ENCODE results near the gene MTCP1.
A peak's percentile ranks its signal among the peaks of the same experiment; 100 is the strongest.

Gene MTCP1, protein sequence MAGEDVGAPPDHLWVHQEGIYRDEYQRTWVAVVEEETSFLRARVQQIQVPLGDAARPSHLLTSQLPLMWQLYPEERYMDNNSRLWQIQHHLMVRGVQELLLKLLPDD

DNA sequence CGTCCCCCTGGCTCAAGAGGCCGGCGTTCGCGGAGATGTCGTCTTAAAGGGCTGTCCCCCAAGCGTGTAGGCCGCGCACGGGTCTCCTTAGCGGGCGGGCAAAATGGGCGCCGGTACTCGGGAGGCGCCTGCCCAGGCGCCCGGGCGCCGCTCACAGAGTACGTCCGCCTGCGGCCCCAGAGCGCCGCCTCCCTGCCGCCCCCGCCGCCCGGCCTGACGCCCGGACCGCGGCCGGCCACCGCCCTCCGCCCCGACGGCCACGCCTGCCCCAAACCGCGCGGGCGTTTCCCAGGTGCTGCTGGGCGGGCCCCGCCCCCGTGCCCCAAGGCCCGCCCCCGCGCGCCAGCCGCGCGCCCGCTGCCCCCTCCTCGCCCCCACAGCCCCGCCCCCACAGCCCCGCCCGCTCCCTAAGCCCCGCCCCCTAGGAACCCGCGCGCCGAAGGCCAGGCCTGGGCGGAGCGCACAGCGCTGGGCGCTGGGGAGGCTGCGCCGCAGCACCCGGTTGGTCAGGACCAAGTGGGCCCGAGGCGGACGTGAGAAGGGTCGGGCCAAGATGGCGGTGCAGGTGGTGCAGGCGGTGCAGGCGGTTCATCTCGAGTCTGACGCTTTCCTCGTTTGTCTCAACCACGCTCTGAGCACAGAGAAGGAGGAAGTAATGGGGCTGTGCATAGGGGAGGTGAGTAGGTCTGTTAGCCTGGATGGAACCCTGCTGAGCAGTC is at the start of gene MTCP1, which contains the start of the genes BRCC3 and CMC4:
MTCP1 (minus strand) TSS at position 162 of the 719 bp plus-strand sequence. CDS start 5,126 bp downstream, outside the sequence.
BRCC3 (plus strand) TSS at position 534 of the 719 bp plus-strand sequence; CDS start at position 554, 20 bp downstream.
CMC4 (minus strand) TSS at position 162 of the 719 bp plus-strand sequence. CDS start 7,113 bp downstream, outside the sequence.
- peak; percentile 74 for DNase-seq

GRCh38 chrX:155115174-155115819 is 44.4 kb upstream of the MTCP1 start:
- DNase-seq = no peak

DNA sequence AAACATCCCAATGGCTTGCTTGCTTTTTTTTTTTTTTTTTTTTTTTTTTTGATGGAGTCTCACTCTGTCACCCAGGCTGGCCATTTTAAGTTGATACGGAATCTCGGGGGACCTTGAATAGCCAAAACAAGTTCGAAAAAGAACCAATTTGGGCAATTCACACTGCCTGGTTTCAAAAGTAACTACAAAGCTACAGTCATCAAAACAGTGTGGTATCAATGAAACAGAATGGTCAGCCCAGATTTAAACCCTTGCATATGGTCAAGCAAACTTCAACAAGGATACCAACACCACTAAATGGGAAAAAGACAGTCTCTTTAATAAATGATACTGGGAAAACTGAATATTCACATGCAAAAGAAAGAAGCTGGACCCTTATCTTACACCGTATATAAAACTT is 42.2 kb upstream of the MTCP1 start:
- DNase-seq = no peak

GRCh38 chrX:155112171-155112570 is 41.2 kb upstream of the MTCP1 start:
- DNase-seq = no peak

GRCh38 chrX:155108427-155108826 is 37.5 kb upstream of the MTCP1 start:
- no peak for DNase-seq

DNA sequence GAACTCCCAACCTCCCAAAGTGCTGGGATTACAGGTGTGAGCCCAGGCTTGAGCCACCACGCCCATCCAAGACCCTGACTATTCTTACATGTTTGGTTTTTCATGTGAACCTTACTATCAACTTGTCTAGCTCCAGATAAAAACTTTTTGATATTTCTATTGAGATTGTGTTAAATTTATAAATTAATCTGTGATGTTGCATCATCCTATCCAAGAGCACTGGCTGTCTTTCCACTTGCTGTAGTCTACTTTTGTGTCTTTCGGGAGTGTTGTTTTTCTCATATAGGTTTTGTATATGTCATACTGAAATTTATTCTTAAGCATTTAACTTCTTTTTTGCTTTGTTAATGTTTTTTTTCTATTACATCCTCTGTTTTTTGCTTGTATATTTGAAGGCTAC is 35.0 kb upstream of the MTCP1 start:
- DNase-seq = no peak

- no peak for DNase-seq
Observed at GRCh38 chrX:155094468-155095061, 23.6 kb upstream of the MTCP1 start.

DNA sequence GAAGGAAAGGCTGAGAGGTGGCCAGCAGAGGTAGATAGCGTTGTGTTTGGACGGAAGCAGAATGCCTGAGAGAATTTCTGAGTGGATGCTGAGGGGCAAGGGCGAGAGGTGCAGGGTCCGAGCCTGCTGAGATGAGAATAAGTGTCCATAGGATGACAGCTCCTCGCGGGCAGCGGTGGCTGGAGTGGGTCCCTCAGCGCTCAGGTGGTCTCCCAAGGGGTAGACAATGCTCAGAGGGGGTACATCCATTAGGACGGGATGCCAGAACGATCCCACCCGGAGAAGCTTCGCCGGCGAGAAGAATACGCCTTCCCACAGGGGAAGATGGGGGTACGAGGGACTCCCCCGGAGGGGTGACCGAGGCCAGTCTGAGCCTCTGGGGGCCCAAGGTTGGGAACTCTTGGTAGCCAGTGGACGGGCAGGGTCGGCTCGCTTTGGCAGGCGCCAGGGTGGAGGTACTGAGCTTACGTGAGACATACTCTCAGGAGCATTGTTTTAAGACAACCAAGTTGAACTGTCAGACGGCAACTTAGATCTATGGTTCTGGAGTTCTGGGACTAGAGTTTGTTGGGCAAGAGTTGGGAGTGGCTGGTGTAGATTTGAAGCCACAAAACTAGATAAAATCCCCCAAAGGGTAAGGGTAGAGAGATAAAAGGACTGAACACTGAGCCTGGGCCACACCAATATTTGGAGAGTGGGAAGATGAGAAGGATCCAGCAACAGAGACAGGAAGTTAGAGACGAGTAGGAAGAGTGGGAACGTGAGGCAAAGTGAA is 16.2 kb upstream of the MTCP1 start:
- DNase-seq = no peak

DNA sequence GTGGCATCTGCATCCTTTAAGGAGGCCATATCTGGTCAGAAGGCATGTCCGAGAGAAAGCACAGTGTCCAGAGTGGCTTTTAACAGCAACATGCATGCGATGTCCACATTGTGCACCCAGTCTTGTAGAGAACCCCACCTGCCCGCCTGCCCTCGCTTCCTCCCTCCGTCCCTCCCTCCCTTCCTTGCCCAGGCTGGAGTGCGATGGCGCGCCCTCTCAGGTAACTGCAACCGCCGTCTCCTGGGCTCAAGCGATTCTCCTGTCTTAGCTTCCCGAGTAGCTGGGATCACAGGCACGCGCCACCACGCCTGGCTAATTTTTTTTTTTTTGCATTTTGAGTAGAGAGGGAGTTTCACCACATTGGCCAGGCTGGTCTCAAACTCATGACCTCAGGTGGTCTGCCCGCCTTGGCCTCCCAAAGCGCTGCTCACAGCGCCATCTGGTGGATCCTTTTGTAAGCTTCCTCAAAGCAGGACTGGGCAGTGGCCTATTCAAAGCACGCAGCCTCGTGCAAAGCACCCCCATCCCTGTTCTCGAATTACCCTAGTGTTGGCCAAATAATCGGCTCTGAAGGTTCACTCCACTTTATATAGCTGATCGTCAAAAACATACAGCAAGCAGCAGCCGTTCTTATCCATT is 15.4 kb upstream of the MTCP1 start:
- peak; percentile 11 for DNase-seq

- DNase-seq = no peak
Observed at GRCh38 chrX:155071694-155072280, 851 bp upstream of the MTCP1 start.

DNA sequence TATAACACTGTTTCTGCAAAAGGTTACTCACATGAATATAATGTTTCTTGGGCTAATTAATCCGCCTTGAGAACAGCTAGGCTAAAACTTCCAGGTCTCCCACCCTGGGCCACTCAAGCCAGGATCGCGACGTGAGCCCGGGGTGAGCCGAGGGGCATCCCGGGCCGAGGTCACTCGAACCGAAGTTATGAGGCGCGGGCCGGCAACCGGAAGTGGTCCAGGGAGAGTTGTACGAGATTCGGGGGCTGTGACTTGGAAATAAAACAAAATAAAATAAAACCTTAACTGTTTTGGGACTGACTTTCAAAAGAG is 317 bp downstream of the MTCP1 start:
- no peak for DNase-seq

GRCh38 chrX:155070038-155070437 is 898 bp downstream of the MTCP1 start:
- DNase-seq = no peak

GRCh38 chrX:155069414-155069813 is 1.5 kb downstream of the MTCP1 start:
- no peak for DNase-seq

DNA sequence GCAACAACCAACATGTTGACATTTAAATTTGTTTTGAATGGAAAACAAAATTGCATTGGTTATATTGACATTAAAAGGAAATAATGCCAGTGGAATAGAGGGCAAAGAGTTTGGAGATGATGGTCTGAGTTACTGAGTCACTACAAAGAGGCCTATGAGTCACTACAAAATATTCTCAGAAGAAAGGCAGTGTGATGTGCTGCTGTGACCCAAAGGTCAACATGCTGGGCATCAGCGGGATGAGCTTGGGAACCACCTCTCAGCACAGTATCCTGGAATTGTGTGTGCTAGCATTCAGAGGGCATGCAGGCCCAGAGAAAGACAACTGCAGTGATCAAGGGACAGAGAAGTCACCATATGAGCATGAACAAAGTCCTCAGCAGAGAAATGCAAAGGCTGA is 2.8 kb downstream of the MTCP1 start:
- no peak for DNase-seq

DNA sequence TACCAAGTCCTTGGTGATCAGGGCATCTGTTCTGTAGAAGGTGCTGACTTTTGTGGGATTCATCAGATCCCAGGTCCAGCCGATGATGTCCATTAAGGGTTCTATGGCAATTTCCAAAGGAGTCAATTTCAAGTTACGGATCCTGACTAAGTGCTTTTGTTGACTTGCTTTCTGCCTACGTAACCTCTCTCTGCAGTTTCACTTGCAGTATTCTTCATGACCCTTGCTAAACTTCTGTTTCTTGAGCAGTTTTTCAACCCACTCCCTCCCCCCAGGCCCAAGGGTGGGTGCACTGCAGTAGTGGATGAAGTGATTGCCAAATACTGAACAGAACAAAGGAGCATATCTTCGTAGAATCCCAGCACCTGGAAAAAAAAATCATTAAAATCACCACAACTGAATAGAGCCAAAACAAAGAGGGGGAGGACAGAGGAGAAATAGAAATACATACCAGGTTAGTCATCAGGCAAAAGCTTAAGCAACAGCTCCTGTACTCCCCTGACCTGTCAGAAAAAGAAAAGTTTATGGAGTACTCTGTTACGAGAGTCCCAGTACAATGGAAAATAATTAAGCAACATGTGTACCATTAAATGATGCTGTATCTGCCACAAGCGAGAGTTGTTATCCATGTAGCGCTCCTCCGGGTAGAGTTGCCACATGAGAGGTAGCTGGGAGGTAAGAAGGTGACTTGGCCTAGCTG is 5.8 kb downstream of the MTCP1 start:
- DNase-seq = no peak

DNA sequence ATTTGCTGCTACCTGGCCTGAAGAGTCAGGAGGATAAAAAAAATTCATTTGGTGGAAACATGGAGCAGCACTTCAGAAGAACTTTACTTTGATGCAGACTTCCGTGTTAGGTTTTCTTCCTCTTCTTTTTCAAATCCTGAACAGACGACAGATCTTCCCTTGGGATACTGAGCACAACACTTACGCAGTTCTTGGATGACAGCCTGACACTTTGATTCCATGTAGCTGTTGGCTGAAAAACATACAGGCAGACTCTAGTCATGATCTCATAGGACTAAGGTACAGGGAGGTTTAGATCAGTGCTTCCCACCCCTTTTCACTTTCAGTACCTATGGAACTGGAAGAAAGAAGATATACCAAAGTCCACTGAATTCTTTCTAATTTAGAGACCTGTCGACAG is 9.2 kb downstream of the MTCP1 start:
- DNase-seq = no peak

DNA sequence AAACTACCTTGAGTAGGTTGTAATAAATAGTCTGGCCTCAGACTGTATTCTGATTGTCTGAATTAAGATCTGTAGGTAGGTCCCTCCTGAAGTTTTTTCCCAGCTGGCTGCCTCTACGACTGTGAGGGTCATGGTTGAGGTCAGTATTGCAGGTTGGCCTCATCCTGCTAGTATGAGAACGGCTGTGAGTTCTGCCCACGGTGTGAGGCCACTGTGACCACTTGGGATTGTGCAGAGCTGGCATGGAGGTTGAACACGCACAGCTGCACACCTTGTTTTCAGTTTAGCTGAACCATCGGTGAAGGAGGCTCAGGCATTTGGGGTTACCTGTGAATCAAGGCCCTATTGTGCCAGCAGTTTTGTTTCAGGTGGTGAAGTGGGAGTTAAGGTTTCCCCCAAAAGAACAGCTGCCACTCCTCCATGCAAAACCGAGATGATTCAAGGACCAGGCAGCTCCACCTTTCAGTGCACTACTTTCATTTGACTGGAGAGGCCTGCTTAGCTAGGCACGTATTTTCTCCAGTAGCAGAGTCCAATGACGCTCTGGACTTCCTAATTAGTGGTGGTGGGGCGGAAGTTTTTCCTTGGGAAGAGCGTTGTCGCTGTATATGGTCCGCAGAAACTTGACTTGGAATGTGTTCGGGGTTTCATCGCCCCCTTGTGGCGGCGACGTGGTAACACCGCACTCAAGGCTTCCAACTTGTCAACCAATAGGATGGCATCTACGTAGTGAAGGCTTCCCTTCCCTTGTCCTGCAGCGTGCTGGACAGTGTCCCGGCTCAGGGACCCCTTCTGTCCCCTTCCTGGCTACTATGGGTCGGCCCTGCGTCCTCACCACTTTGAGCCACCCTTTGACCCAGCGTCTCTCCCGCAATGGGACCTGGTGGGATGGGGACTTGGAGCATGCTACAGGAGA is 13.8 kb downstream of the MTCP1 start:
- peak; percentile 12 for DNase-seq

DNA sequence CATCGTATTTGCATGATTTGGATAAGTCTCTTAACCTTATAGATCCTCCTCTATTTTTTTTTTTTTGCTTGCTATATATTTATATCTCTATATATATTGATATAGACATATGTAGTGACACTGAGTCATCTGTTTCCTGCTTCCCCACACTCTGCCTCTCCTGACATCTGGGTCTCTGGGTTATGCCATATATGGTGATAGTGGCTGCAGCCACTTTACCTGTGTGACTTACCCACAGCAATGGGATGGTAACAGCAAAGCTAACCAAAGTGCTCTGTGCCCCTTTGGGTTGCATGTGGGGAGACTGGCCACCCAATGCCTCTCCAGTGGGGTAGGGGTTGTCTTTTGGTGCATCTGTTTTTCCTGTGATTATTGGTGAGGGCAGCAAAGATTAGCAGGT is 14.5 kb downstream of the MTCP1 start:
- DNase-seq = no peak

- no peak for DNase-seq
Observed at GRCh38 chrX:155055494-155055893, 15.4 kb downstream of the MTCP1 start.

DNA sequence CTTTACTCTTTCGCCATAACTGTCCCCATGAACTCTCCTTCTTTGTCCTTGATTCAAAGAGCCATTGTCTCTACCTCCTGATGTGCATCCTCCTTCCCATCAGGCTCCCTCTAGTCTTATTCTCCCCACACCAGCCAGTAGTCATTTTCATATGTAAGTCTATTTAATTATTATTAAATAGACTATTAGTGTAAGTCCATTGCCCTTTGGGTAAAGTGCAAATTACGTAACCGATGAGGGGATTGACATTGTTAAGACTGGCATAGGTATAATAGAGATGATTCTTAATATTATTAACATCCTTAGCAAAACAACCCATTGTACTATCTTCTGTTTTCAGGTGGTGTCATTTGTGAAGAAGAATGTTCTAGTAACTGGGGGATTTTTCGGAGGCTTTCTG is 16.7 kb downstream of the MTCP1 start:
- DNase-seq = no peak

Measured in stimulated activated naive CD4-positive, alpha-beta T cell treated with Interleukin-2 at 50 U/mL for 16 hours (primary cell).